Stimulated activated CD8-positive, alpha-beta memory T cell treated with anti-CD3 and anti-CD28 coated beads, Interleukin-2, amount 100 ng/mL, for 48 hours (primary cell): ENCODE data around the gene KCND2.

Experiments
- DNase-seq, 2 donors: peaks; one replicate each; pipeline ENCODE4 v3.0.0-alpha.2; 2020; ENCODE audit warnings: low read depth in 2 of 2

Gene KCND2

DNA sequence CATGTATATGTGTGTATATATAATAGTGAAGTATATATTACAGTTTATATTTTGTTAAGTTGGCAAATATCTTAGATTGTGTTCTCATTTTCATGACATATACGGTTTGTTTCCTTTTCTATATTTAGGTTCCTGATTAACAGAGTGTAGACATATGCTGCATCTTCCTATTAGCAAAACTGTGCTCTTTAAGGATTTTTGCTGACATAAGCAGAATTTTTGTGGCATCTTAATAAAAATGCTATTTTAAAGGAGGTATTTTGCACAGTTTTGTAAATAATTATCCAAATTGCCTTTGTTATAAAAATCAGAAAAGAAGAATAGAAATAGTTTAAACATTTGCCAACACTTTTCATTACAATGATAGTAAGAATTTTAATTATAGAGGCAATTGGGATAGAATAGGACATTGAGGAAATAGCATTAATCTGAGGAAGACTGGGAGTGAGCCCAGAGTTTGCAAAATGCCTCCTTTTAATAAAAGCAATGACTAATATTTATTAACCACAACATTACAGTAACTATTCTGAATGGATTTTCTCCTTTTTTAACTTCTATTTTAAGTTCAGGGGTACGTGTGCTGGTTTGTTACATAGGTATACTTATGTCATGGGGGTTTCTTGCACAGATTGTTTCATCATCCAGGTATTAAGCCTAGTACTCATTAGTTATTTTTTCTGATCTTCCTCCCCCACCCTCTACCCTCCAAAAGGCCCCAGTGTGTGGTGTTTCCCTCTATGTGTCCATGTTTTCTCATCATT is 38.2 kb downstream of the KCND2 start:
- no peak for DNase-seq

DNA sequence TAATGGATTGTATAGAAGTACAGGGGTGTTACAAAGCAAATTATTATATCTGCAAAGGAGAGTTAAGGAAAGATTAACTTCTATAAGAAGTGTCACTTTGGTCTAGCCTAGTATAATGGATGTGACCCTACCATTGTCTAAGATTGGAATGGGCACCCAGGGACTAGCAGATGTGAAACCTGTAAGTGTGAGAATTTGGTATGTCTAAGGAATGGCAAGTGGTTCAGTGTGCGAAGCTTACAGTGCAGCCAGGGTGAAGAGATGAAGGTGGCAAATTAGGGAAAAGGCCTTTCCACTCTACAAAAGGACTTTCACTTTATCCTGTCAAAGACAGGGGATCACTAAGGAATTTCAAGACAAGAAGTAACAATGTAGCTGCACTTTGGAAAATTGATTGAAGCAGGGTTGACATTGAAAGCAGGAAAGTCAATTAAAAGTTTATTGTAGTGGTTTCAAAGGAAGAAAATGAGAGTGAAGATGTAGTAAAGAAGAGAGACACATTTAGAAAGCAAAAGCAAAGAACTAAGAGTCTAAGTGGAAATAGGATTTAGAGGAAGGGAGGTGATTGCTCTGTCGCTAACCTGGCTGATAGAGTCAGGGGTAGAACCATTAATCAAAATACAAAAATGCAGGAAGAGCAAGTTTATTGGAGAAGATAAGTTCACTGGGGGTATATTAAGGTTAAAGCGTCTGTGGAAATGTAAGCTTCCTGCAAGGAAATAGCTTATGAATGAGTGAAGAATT is 47.4 kb downstream of the KCND2 start:
- no peak for DNase-seq

DNA sequence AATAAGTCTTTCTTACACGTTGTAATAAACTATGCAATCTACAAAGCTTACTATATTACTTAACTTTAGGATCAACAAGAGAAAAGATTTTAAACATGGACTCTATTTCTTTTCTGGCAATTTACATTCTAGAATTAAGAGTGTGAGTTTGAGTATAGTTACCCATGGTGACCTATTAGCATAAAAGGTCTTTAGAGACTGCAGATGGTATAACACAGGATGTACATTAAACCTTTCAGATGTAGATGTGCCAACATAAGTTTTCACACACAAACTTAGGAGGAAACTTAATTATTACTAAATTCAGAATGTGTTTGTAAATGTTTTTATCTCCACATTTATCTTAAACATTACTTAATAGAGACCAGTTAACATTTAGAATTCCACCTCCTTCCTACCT is 54.1 kb downstream of the KCND2 start:
- DNase-seq = no peak

DNA sequence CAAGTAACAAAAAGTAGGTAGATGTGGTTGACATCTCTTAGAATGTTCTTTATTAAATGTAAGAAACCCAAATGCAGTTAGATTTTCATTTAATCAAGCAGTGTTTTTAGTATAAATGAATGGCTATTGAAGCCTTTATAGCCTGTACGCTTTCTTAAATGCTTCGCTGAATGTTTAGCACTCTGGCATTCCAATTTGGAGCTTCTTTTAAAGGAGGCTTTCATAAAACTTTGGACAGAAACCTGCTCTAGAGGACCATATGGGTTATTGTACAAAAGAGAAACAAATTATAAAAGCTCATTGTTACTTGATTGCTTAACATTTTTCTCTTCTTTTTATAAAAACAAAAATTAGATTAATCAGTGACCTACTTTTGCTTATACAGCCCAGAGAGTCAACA is 59.5 kb downstream of the KCND2 start:
- DNase-seq = no peak

DNA sequence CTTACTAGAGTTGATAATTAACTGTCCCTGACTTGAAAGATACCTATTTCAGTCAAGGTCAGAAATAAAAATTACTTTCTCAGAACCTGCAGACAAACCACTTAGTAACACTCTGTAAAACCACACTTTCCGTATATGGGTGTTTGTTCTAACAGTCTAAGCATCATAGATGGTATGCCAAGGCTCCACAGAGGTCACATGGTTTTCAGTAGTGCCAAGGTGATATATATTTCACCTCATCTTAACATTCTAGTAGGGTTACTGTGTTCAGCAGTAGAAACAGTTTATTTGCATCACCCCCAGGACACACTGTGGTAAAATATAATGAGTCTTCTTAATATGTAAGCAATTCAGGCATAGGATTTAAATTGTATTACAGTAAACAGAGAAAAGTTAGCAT is 61.5 kb downstream of the KCND2 start:
- DNase-seq = no peak

DNA sequence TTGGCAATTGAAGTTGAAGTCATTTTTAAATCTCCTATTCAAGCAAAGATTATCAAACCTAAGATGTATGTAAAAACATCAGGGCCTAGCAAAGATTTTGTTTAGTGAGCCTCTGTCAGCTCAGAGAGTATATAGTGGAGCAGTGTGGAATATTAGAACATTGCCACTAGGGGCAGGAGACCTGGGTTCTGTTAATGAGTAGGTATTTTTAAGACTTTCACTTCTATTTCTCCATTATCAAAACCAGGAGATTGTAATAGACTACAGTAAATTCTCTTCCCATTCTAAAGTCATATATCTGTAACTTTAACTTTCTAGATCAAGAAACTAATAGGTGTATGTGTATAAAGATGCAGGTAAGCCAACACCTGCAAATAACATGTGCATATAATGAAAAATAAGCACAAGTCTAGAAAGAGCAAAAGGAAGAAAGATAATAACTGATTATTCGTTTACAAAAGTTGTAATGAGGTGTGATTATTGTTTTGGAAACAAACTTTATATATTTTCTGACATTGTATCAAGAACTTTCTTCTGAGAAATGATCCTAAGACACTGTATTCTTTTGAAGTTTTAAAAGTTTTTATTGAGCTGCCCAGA is 64.4 kb downstream of the KCND2 start:
- DNase-seq = no peak

DNA sequence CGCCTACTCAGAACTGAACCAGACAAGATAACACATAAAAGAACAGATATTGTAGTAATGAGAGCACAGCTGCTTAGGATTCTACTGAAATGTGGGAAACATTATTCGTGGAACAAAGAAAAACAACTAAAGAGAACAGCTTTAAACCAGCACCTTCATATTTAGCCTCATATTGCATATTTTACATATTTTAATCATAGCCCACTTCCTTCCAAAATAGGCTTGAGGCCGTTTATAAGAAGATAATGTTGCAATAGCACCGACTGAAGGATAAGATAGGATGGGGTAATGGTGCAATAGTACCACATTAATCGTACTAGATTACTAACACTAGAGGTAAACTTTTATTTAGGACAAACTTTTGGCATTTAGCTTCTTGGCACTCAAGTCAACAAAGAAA is 71.3 kb downstream of the KCND2 start:
- no peak for DNase-seq

DNA sequence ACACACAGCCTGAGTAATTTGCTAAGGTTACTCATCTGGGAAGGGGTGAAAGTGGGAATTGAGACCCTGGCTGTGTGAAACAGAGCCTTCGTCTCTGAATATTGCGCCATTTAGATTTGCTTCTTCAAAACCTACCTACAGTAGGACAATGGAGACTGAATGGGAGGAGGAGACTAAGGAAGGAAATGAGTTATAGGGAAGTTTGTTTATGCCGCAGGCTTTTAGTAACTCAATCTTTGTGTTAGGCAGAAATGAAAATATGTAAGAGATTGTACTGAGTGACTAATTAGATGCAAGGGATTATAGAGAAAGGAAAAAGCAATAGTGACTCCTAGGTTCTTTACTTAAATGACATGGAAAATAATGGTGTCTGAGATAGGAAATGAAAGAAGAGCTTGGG is 80.2 kb downstream of the KCND2 start:
- DNase-seq = no peak

DNA sequence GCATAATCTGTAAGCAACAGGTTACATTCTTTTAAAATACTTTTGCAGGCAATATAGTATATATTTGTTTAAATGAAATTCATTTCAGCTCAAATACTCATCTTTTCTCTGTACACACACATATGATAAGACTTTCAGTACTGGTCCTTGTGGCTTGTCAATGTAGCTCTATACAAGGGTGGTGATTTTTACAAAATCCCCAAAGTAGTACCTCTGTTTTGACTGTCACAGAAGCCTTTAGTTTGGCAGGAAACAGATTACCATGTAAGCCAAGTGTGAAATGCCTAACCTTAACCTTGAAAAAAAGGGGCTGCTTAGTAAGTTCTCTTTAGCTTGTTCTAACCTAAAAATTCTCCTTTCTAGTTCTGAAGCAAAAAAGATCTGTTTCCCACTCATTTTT is 87.9 kb downstream of the KCND2 start:
- DNase-seq = no peak

DNA sequence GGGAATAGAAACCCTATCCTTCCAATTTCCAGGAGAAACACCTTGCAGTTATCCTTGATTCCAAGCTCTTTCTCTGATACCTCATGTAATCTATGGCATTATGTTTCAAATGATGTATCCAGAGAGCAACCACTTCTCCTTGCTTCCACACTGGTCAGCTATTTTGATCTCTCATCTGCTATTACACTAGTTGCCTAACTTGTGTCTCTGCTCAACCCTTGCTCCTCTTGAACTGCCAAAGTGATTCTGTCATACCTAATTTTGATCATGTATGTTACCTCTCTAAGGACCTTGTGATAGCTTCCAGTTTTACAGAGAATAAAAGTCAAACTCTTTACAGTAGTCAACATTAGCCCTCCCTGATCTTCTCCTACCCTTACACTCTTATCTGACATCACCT is 90.4 kb downstream of the KCND2 start:
- DNase-seq = no peak

DNA sequence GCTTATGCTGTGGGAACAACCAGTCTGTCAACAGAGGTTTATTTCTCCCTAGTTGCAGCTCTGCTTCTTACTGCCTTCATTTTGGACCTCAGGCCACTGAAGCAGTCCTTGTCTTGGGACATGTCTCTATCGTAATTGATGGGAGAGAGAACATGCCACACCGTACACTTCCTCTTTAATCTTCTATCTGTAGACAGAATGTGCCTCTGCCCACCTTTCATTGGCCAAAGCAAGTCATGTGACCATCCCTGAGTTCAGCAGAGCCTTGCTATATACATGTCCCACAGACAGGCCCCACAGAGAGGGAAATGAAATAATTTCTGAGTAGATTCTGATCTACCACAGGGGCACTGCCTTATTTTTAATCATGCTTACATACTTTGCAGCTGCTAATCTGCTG is 98.0 kb downstream of the KCND2 start:
- no peak for DNase-seq

DNA sequence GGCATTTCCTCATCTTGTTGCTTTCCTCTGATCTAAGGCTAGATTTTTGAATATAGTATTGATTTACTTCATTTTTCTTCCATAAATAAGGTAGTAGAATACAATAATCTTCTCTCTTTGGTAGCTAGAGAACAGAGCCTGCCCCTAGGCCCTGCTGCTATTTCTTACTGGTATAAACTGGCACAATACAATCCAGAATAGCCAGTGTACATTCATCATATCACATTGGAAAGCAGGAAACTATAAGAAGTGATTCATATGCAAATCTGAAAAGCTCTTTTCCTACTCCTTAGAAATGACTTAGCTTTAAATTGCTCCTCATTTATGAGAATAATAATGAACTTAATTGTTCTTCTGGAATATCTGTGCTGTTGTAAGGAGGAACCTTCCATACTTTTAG is 100.2 kb downstream of the KCND2 start:
- no peak for DNase-seq

DNA sequence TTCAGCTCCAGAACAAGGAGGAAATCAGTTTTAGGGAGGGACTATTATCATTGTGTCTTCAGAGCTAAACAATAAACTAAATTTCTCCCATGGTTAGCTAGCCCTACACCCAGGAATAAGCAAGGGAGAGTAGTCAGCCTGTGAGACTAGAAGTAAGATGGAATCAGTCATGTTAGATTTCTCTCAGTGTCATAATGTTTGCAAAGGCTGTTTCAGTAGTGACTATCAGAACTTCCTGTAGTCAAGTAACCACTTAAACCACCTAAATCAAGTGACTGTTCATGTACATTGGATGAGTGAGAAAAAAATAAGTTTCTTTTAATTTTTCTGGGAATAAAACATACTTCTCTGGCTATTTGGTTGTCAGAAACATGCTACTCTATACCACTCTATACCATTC is 121.6 kb downstream of the KCND2 start:
- DNase-seq = no peak

DNA sequence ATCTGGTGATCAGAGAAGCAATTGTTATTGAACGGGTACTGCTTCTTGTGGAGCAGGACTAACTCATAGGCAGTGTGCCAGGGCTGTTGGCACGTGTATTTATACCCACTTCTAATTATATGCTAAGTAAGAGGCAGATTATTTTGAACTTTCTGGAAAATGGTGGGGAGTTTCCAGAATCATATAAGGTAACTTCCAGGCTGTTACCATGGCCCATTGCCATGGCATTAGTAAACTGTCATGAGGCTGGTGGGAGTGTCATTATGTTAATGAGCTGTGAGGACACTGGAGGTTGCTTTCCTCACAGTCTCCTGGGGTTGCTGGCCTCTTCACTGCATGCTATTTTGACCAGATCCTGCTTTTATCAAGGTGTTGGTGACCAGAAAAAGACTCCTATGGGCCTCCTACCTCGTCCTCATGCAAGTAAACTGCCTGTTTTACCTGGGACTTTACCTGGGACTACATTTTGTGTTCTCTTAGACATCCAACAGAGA is 122.6 kb downstream of the KCND2 start:
- DNase-seq = no peak

DNA sequence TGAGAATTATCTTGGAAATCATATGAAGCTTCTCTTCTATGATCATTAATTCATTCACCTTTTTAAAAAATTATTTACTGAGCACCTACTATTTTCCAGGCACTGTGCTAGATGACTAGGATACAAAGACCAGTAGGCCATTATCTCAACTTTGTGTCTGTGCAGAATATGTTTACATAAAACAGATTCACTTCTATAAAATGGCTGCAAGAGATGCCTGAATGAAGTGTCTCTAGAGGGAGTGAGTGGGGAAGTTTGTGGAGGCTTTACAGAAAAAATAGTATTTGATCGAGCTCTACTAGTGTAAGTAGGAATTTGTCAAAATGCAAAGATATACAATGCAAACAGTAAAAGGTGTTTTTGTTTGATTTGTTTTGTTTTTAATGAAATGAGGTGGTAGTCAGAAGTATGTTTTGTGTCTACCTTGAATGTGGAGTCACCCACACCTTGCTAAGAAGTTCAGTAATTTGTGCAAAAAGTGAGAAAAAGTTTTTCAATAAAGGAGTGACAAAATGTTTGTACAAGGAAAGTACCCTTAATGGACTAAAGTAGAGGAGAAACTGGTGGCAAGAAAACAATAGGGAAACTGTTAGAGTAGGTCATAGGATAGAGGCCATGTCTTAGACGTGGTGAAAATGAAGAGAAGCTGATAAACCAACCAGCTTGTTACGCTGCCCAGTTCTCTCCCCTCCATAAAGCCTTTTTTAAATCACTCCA is 125.5 kb downstream of the KCND2 start:
- DNase-seq = no peak

DNA sequence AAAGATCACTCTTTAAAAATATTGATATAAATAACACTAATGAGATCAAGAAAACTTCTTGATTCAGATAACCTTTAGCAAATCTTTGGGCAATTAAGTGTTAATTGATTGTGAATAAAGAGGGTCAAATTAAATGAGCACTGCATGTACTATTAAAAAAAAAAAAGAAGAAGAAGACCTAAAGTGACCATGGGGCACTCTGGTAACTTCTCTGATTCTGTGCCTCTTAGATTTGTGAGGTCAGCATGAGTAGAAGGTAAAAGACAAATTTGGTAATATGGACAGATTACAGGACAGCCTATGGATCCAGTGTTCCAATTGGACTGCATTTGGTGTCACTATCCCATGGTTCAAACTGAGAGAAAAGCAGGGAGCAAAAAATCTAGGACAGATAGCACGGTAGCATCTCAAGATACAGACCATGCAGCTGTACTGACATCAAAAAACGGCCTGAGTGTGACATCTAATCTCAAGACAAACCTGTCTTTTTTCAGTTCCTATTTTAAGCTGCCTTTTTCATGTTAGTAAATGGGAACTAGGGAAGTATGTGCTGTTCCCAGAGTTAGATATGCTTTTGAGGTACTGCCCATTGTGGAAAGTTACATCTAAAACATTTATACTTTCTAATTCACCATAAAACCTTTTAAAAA is 128.0 kb downstream of the KCND2 start:
- DNase-seq = no peak

DNA sequence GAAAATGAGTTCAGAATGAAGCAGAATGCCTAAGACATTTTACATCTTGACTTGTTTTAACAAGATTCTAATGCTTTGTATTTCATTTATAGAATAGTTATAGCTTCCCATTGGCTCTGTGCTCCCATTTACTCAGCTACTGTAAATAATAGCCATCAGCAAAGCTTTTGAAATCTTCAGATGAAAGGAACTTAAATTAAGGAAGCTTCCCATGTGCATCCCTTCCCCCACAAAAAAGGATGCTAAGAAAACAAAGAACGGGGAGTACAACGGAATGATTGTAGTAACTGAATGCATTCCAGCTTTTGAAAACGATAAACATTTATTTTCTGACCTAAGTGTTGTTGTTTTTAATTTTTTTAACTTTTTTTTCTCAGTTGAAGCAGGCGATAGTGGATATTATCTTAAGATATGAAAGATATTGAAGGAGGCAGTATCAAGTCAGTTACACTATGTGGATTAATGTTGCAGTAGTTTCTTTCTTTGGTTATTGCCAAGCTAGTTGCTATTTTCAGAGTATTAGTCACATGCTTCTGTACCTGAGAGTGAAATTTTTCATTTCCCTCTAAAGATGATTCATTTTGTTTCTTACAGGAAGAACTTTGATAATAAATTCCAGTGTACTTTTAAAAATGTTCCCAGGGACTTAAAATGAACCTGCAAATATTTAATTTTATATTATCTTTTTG is 129.2 kb downstream of the KCND2 start:
- no peak for DNase-seq

DNA sequence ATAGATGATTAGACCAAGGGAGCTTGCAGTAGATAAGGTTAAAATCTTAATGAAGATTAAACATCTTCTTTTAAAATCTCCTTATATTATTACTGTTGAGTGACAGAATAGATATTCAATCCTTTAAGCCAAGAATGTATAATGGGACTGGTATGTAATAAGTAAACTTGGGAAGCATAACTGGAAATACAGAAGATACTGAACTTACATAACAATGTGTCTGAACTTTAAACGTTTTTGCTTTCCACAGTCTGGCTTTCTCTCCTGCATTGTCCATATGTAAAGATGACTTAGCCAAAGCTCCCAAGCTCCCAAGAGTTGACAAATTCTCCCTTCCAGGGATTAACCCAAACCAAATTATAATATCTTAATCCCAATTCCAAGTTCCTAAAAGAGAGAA is 129.8 kb downstream of the KCND2 start:
- no peak for DNase-seq

DNA sequence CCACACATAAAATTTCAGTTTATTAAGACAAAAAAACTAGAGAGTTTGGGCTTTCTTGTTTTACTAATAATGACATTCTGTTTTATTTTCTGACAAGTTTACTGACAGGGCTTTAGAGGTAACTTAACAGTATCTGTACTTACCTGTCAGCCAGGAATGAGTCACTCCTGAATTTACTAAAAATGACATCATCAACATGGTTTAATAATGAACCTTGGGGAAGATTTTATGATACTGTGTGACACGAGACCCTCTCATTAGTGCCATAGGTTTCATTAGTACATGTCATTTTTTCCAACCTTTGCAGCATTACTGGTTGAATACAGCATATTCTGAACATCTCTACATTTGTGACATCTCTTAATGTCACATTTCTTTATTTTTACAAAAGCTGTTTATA is 131.1 kb downstream of the KCND2 start:
- no peak for DNase-seq

DNA sequence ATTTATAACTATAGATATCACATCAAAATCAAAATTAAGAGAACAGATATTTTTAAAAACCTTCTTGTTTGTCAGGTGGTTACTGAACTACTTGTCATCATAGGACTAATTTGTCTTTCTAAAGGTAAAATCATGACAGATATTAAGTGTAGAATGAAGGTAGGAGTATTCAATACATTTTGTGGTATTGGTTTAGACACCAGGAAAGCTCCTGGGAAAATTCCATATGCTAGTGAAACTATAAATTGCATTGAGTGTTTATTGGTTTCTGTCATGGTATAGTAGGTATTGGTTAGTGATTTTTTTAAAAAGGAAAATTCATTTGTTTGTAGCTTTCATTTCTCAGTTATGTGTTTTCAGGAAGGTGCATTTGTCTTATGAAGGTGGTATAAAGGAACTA is 132.7 kb downstream of the KCND2 start:
- no peak for DNase-seq

DNA sequence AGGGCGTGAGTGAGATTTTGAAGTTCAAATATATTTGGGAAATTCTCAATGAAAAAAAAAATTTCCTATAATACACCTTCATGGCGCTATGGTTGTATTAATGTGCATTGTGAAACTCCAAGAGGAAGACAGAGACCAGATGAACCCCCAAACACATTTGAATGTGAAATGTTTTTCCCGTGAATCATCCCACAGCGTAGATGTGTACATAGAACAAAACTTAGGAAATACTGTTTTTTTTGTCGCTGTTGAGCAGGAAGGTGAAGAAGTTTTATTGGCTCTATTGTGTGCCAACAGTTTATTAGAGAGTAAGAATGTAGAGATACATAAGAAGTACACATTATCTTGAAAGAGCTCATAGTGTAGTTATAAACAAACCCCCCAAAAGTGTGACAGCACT is 134.0 kb downstream of the KCND2 start:
- no peak for DNase-seq
